Measurements from ENCODE around the gene PAF1. TPM values are rescaled to one million over a fixed set of nuclear protein-coding genes. Genes with fewer than 3 reads are reported as not detected.

The PAF1 gene
- total RNA-seq, 1 experiment from 2014 or later, result 59.0 TPM

DNA sequence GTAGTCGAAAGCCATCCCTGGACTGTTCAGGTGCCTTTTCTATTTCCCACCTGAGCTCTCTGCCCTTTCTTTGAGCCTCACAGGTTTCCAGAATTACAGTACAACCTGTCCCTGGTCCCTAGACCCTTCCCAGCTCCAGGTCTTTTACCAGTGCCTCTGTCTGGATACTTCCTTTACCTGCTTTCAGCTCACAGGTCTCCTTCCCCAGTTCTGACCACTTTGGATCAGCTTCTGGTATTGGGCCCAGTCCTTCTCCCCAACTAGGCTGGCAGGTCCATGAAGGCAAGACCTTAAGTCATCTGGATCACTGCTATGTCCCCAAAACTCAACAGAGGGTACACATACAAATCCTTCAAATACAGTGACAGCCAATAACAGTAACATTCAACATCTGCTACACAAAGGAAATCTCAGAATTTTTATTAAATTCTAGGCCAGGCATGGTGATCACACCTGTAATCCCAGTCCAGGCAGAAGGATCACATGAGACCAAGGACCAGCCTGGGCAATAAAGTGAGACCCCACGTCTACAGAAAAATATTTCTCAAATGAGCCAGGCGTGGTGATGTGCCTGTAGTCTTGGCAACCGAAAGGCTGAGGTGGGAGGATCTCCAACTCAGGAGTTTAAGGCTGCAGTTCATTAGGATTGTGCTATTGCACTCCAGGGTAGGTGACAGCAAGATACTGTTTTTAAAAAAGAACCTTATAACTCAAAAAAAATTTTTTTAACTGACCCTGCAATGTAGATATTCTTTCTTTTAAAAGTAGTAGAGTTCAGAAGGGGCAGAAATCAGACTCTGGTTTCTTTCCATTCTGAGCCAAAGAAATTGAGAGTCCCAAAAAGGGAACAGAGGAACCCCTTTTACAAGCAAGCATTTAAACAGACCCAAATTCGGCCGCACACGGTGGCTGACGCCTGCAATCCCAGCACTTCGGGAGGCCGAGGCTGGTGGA, 43.5 kb upstream of the PAF1 start:
- ChIA-PET CTCF (interaction anchor here (1.3 kb wide), 1 partner anchor 211 kb away, joined by 3 read pairs; no protein-coding TSS in a partner anchor), POLR2A (interaction anchor here (1.5 to 1.7 kb wide), 6 partner anchors 10 to 92 kb away, joined by 20 to 54 read pairs (median 26); partner anchors contain the start of genes MED29, PAF1, PLEKHG2 and SAMD4B)
- no peak for DNase-seq
- Mint-ChIP-seq H3K36me3 (ENCODE audit: insufficient read depth, unreplicated experiment) (peaks cover 71% of the 10 kb centered on the region), H3K9me3 (ENCODE audit: unreplicated experiment) (no peaks in the 10 kb centered on the region), H3K27me3 (ENCODE audit: insufficient read depth, unreplicated experiment) (no peaks in the 10 kb centered on the region), H3K4me1 (ENCODE audit: low read depth, unreplicated experiment) (peaks cover 23% of the 10 kb centered on the region), H3K27ac (ENCODE audit: unreplicated experiment) (peak overlapping the region; percentile 93), H3K4me3 (ENCODE audit: unreplicated experiment) (peak overlapping the region; percentile 87)
- intact Hi-C loops (cut with micrococcal nuclease; ENCODE audit: unreplicated experiment), result no loop called here
- Histone ChIP-seq H3K9me3 (no peaks in the 10 kb centered on the region), H3K4me1 (peaks cover 23% of the 10 kb centered on the region), H3K27me3 (replicated peaks; ENCODE audit: control insufficient read depth, insufficient read depth, low read length) (no peaks in the 10 kb centered on the region), H3K4me3 (ENCODE audit: low read depth, low read length) (peak overlapping the region; percentile 63), H3K36me3 (ENCODE audit: control insufficient read depth, insufficient read depth, low read length) (peaks cover 7% of the 10 kb centered on the region)
- TF ChIP-seq, protein P1, sequence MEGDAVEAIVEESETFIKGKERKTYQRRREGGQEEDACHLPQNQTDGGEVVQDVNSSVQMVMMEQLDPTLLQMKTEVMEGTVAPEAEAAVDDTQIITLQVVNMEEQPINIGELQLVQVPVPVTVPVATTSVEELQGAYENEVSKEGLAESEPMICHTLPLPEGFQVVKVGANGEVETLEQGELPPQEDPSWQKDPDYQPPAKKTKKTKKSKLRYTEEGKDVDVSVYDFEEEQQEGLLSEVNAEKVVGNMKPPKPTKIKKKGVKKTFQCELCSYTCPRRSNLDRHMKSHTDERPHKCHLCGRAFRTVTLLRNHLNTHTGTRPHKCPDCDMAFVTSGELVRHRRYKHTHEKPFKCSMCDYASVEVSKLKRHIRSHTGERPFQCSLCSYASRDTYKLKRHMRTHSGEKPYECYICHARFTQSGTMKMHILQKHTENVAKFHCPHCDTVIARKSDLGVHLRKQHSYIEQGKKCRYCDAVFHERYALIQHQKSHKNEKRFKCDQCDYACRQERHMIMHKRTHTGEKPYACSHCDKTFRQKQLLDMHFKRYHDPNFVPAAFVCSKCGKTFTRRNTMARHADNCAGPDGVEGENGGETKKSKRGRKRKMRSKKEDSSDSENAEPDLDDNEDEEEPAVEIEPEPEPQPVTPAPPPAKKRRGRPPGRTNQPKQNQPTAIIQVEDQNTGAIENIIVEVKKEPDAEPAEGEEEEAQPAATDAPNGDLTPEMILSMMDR (IDR thresholded peaks at IDR 0.05; ENCODE audit: insufficient read depth in 1 of 2, low read depth in 1 of 2, low read length in 1 of 2, severe bottlenecking in 1 of 2, unreplicated experiment in 1 of 2), result no peak
- no TSS peak for BruUV-seq (replicated peaks)

DNA sequence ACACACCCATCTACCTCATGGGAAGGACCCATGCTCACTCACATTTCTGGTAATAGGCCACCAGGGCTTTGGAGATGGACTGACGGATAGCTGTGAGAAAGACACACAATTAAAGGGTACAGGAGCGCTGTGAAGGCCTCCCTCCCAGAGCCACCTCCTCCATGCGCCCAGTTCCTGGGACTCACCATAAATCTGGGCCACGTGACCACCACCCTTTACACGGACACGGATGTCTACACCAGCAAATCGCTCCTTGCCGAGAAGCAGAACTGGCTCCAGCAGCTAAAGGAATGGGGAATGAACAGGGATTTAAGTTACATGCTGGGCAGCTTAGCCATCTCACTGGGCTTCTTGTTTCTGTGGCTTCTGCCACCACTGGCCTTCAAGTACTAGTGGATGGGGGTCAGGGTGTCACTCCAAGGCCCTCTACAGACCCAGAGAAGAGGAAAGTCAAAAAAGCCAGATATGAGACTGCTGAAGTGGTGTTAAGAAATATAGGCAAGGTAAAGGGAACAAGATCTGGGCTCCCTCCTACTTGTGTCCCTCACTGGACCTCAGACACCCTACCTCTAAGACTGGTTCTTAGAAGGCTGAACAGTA, 42.7 kb upstream of the PAF1 start:
- intact Hi-C loops (cut with micrococcal nuclease; ENCODE audit: unreplicated experiment), result no loop called here
- Histone ChIP-seq H3K4me1 (peaks cover 31% of the 10 kb centered on the region), H3K4me3 (ENCODE audit: low read depth, low read length) (no peak overlapping the region), H3K36me3 (ENCODE audit: control insufficient read depth, insufficient read depth, low read length) (peaks cover 7% of the 10 kb centered on the region), H3K9me3 (no peaks in the 10 kb centered on the region), H3K27me3 (replicated peaks; ENCODE audit: control insufficient read depth, insufficient read depth, low read length) (no peaks in the 10 kb centered on the region)
- Mint-ChIP-seq H3K4me1 (ENCODE audit: low read depth, unreplicated experiment) (peaks cover 23% of the 10 kb centered on the region), H3K4me3 (ENCODE audit: unreplicated experiment) (peak overlapping the region; percentile 87), H3K36me3 (ENCODE audit: insufficient read depth, unreplicated experiment) (peaks cover 79% of the 10 kb centered on the region), H3K27ac (ENCODE audit: unreplicated experiment) (peak overlapping the region; percentile 93), H3K27me3 (ENCODE audit: insufficient read depth, unreplicated experiment) (no peaks in the 10 kb centered on the region), H3K9me3 (ENCODE audit: unreplicated experiment) (no peaks in the 10 kb centered on the region)
- no TSS peak for BruUV-seq (replicated peaks)
- TF ChIP-seq, protein P1 (IDR thresholded peaks at IDR 0.05; ENCODE audit: insufficient read depth in 1 of 2, low read depth in 1 of 2, low read length in 1 of 2, severe bottlenecking in 1 of 2, unreplicated experiment in 1 of 2), result no peak
- DNase-seq, result no peak
- ChIA-PET POLR2A (no interaction called here), CTCF (no interaction called here)

DNA sequence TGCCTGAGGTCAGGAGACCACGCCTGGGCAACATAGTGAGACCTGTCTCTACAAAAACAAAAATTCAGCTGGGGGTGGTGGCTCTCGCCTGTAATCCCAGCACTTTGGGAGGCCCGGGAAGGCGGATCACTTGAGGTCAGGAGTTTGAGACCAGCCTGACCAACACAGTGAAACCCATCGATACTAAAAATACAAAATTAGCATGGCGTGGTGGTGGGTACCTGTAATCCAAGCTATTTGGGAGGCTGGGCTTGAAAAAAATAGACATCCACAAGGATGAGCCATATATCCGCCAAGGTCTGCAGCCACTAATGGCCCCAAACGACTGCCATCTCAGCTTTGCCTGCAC, 41.7 kb upstream of the PAF1 start:
- H3K27me3 ChIP-seq (replicated peaks; ENCODE audit: control insufficient read depth, insufficient read depth, low read length), result no peaks in the 10 kb centered on the region
- ChIA-PET CTCF (no interaction called here), POLR2A (interaction anchor here (0.6 to 1.1 kb wide), 4 partner anchors 15 to 70 kb away, joined by 3 read pairs; partner anchors contain the start of gene PLEKHG2)
- H3K36me3 ChIP-seq (ENCODE audit: control insufficient read depth, insufficient read depth, low read length), result peaks cover 7% of the 10 kb centered on the region
- BruUV-seq (replicated peaks), result no TSS peak
- Mint-ChIP-seq H3K27ac (ENCODE audit: unreplicated experiment) (no peak overlapping the region), H3K4me3 (ENCODE audit: unreplicated experiment) (no peak overlapping the region), H3K36me3 (ENCODE audit: insufficient read depth, unreplicated experiment) (peaks cover 85% of the 10 kb centered on the region), H3K27me3 (ENCODE audit: insufficient read depth, unreplicated experiment) (no peaks in the 10 kb centered on the region), H3K9me3 (ENCODE audit: unreplicated experiment) (no peaks in the 10 kb centered on the region), H3K4me1 (ENCODE audit: low read depth, unreplicated experiment) (peaks cover 18% of the 10 kb centered on the region)
- no peak for DNase-seq
- intact Hi-C loops (cut with micrococcal nuclease; ENCODE audit: unreplicated experiment), result no loop called here
- peaks cover 33% of the 10 kb centered on the region for H3K4me1 ChIP-seq
- H3K9me3 ChIP-seq, result no peaks in the 10 kb centered on the region
- TF ChIP-seq, protein P1 (IDR thresholded peaks at IDR 0.05; ENCODE audit: insufficient read depth in 1 of 2, low read depth in 1 of 2, low read length in 1 of 2, severe bottlenecking in 1 of 2, unreplicated experiment in 1 of 2), result no peak
- H3K4me3 ChIP-seq (ENCODE audit: low read depth, low read length), result no peak overlapping the region
